IgD-negative memory B cell (primary cell): ENCODE results near the gene EYA3. TPM values are rescaled to one million over a fixed set of nuclear protein-coding genes. Genes with fewer than 3 reads are reported as not detected.

ENCODE experiments used
- polyA plus RNA-seq: library from polyadenylated mRNA; unstranded; fragments of 300-500 nt; fragmentation: Illumina TruSeq; gene quantifications from one replicate; pipeline ENCODE4 v1.2.3, GENCODE V29; 2021

EYA3 gene
- polyA plus RNA-seq, 1 donor from 2014 or later: 5.8 TPM

Other genes starting within 250 kb of the EYA3 start
- 70.0 TPM for gene THEMIS2, start 216.1 kb downstream of the EYA3 start, polyA plus RNA-seq
- gene RPA2, start 174.0 kb downstream of the EYA3 start, polyA plus RNA-seq: 163 TPM
- gene SMPDL3B, start 153.6 kb downstream of the EYA3 start, polyA plus RNA-seq: not detected
- gene XKR8, start 128.6 kb downstream of the EYA3 start, polyA plus RNA-seq: 17.0 TPM
- 14.6 TPM for gene PTAFR, start 88.1 kb upstream of the EYA3 start, polyA plus RNA-seq
- 134 TPM for gene DNAJC8, start 144.4 kb upstream of the EYA3 start, polyA plus RNA-seq
- 446 TPM for gene ATP5IF1, start 147.5 kb upstream of the EYA3 start, polyA plus RNA-seq
- gene SESN2, start 170.9 kb upstream of the EYA3 start, polyA plus RNA-seq: 5.9 TPM
- gene MED18, start 240.4 kb upstream of the EYA3 start, polyA plus RNA-seq: 12.6 TPM